Measurements from ENCODE around the gene AGTR1. TPM values are rescaled to one million over a fixed set of nuclear protein-coding genes. Genes with fewer than 3 reads are reported as not detected.

The AGTR1 gene
- total and polyA plus RNA-seq, 10 of the 15 experiments (the other 5 are each of a cell fraction or from before 2014, with no cell fraction given): not detected

DNA sequence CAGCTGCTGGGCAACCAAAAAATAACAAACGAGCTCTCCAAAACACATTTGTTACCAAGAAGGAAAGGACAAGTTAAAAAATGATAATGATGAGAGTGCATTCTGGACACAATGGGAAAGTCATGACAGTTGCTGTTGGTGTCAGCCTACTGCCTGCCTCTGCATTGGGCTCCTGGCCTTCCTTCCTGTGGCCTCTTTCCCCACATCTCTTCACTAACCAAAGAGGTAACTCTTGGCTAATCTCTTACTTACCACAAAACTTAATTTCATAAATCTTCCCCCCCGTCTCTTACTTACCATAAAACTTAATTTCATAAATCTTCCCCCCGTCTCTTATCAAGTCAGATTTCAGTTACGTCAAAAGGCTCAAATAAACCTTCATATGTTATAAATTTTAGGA, 58.6 kb downstream of the AGTR1 start:
- Histone ChIP-seq H2AFZ (ENCODE audit: control insufficient read depth, low read depth, low read length) (no peak overlapping the region), H3K9ac (ENCODE audit: control insufficient read depth, insufficient read depth, low read length) (no peak overlapping the region), H3K4me1 (ENCODE audit: control insufficient read depth, insufficient read depth, low read length) (no peaks in the 10 kb centered on the region), H3K79me2 (ENCODE audit: control insufficient read depth, insufficient read depth, low read length) (no peaks in the 10 kb centered on the region), H3K36me3 (ENCODE audit: control insufficient read depth in 2 of 2, insufficient read depth in 2 of 2, low read length in 1 of 2) (no peaks in the 10 kb centered on the region), H4K20me1 (ENCODE audit: control insufficient read depth, insufficient read depth) (no peaks in the 10 kb centered on the region), H3K4me2 (ENCODE audit: control insufficient read depth, insufficient read depth) (no peak overlapping the region), H3K4me3 (no peak overlapping the region), H3K27me3 (replicated peaks in 1 of 2; ENCODE audit: control insufficient read depth in 2 of 2, insufficient read depth in 2 of 2, low read length in 1 of 2) (no peaks in the 10 kb centered on the region), H3K9me3 (replicated peaks; ENCODE audit: control insufficient read depth, insufficient read depth, low read length) (no peaks in the 10 kb centered on the region), H3K27ac (ENCODE audit: control insufficient read depth, insufficient read depth) (no peak overlapping the region)
- ChIA-PET CTCF (no interaction called here), POLR2A (no interaction called here), RAD21 (ENCODE audit: unreplicated experiment) (no interaction called here), SMC1A (ENCODE audit: uncharacterized antibody, unreplicated experiment) (no interaction called here)
- intact Hi-C loops (cut with micrococcal nuclease; ENCODE audit: unreplicated experiment) (no loop called here), in situ Hi-C loops (cut with MboI) (no loop called here)
- no peak for ATAC-seq
- no TSS peak for BruUV-seq (replicated peaks)
- FAIRE-seq: no peak
- DNase-seq (ENCODE audit: low read depth, low spot score): no peak
- 12% methylated on average over 4 of the region's 4 CpGs for WGBS (ENCODE audit: insufficient coverage, insufficient replicate concordance, low lambda C conversion rate, missing lambda C conversion rate)
- no peak for TF ChIP-seq BMI1 (IDR thresholded peaks at IDR 0.05; ENCODE audit: borderline replicate concordance)
- TF ChIP-seq ESRRA (IDR thresholded peaks at IDR 0.05; ENCODE audit: low read length): no peak
- TF ChIP-seq, protein P1, sequence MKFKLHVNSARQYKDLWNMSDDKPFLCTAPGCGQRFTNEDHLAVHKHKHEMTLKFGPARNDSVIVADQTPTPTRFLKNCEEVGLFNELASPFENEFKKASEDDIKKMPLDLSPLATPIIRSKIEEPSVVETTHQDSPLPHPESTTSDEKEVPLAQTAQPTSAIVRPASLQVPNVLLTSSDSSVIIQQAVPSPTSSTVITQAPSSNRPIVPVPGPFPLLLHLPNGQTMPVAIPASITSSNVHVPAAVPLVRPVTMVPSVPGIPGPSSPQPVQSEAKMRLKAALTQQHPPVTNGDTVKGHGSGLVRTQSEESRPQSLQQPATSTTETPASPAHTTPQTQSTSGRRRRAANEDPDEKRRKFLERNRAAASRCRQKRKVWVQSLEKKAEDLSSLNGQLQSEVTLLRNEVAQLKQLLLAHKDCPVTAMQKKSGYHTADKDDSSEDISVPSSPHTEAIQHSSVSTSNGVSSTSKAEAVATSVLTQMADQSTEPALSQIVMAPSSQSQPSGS (IDR thresholded peaks at IDR 0.05; ENCODE audit: low read length): no peak
- no peak for TF ChIP-seq ASH2L (IDR thresholded peaks at IDR 0.05; ENCODE audit: borderline replicate concordance, low read depth)
- TF ChIP-seq, protein P2, sequence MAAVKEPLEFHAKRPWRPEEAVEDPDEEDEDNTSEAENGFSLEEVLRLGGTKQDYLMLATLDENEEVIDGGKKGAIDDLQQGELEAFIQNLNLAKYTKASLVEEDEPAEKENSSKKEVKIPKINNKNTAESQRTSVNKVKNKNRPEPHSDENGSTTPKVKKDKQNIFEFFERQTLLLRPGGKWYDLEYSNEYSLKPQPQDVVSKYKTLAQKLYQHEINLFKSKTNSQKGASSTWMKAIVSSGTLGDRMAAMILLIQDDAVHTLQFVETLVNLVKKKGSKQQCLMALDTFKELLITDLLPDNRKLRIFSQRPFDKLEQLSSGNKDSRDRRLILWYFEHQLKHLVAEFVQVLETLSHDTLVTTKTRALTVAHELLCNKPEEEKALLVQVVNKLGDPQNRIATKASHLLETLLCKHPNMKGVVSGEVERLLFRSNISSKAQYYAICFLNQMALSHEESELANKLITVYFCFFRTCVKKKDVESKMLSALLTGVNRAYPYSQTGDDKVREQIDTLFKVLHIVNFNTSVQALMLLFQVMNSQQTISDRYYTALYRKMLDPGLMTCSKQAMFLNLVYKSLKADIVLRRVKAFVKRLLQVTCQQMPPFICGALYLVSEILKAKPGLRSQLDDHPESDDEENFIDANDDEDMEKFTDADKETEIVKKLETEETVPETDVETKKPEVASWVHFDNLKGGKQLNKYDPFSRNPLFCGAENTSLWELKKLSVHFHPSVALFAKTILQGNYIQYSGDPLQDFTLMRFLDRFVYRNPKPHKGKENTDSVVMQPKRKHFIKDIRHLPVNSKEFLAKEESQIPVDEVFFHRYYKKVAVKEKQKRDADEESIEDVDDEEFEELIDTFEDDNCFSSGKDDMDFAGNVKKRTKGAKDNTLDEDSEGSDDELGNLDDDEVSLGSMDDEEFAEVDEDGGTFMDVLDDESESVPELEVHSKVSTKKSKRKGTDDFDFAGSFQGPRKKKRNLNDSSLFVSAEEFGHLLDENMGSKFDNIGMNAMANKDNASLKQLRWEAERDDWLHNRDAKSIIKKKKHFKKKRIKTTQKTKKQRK (IDR thresholded peaks at IDR 0.05; ENCODE audit: low read depth, low read length): no peak
- no peak for TF ChIP-seq GATAD2B (conservative IDR thresholded peaks at IDR 0.05; ENCODE audit: low read depth)
- no peak for TF ChIP-seq SUPT20H (IDR thresholded peaks at IDR 0.05; ENCODE audit: borderline replicate concordance, control insufficient read depth, low read depth, low read length)
- TF ChIP-seq PAX8 (IDR thresholded peaks at IDR 0.05): no peak
- no peak for TF ChIP-seq NR2C1 (IDR thresholded peaks at IDR 0.05)
- TF ChIP-seq BHLHE40 (IDR thresholded peaks at IDR 0.05; ENCODE audit: borderline replicate concordance in 1 of 2, low read depth in 2 of 2, low read length in 1 of 2): no peak
- no peak for TF ChIP-seq ZBED1 (IDR thresholded peaks at IDR 0.05; ENCODE audit: borderline replicate concordance)
- no peak for TF ChIP-seq FOS (IDR thresholded peaks at IDR 0.05; ENCODE audit: borderline replicate concordance, extremely low read depth, insufficient read length)
- no peak for TF ChIP-seq ZNF217 (IDR thresholded peaks at IDR 0.05)
- TF ChIP-seq, protein P3, sequence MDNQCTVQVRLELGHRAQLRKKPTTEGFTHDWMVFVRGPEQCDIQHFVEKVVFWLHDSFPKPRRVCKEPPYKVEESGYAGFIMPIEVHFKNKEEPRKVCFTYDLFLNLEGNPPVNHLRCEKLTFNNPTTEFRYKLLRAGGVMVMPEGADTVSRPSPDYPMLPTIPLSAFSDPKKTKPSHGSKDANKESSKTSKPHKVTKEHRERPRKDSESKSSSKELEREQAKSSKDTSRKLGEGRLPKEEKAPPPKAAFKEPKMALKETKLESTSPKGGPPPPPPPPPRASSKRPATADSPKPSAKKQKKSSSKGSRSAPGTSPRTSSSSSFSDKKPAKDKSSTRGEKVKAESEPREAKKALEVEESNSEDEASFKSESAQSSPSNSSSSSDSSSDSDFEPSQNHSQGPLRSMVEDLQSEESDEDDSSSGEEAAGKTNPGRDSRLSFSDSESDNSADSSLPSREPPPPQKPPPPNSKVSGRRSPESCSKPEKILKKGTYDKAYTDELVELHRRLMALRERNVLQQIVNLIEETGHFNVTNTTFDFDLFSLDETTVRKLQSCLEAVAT (IDR thresholded peaks at IDR 0.05): no peak
- TF ChIP-seq, protein P4, sequence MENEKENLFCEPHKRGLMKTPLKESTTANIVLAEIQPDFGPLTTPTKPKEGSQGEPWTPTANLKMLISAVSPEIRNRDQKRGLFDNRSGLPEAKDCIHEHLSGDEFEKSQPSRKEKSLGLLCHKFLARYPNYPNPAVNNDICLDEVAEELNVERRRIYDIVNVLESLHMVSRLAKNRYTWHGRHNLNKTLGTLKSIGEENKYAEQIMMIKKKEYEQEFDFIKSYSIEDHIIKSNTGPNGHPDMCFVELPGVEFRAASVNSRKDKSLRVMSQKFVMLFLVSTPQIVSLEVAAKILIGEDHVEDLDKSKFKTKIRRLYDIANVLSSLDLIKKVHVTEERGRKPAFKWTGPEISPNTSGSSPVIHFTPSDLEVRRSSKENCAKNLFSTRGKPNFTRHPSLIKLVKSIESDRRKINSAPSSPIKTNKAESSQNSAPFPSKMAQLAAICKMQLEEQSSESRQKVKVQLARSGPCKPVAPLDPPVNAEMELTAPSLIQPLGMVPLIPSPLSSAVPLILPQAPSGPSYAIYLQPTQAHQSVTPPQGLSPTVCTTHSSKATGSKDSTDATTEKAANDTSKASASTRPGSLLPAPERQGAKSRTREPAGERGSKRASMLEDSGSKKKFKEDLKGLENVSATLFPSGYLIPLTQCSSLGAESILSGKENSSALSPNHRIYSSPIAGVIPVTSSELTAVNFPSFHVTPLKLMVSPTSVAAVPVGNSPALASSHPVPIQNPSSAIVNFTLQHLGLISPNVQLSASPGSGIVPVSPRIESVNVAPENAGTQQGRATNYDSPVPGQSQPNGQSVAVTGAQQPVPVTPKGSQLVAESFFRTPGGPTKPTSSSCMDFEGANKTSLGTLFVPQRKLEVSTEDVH (IDR thresholded peaks at IDR 0.05; ENCODE audit: low read depth, partially characterized antibody): no peak
- TF ChIP-seq SREBF1 (IDR thresholded peaks at IDR 0.05; ENCODE audit: low read length): no peak
- no peak for TF ChIP-seq JUND (IDR thresholded peaks at IDR 0.05; ENCODE audit: low read depth, low read length)
